ENCODE data around the gene TBX6.

- no peak for TF ChIP-seq CTCF (IDR thresholded peaks at IDR 0.05; ENCODE audit: insufficient read depth, low read length)
- TF ChIP-seq SPI1 (IDR thresholded peaks at IDR 0.05; ENCODE audit: borderline replicate concordance, low read depth) = no peak
- no peak for TF ChIP-seq GABPA (IDR thresholded peaks at IDR 0.05; ENCODE audit: low read depth)
- no peak for TF ChIP-seq REST (IDR thresholded peaks at IDR 0.05; ENCODE audit: insufficient replicate concordance, low read depth)
- no peak for TF ChIP-seq POLR2AphosphoS5 (IDR thresholded peaks at IDR 0.05; ENCODE audit: low read depth)
Observed at GRCh38 chr16:30054451-30054850, 37.3 kb downstream of the TBX6 start.

Measured in HL-60 (cell line).